Erythroblast (primary cell): ENCODE data around the gene LPIN3.

Source experiments
- DNase-seq, 2 experiments: peaks; one replicate each; lab custom pipeline; 2025; lab: John Stamatoyannopoulos, UW
- GATA1 ChIP-seq: IDR thresholded peaks from 2 replicates; pipeline ENCODE4 v1.6.1; 2011; ENCODE audit warnings: low read depth, mild to moderate bottlenecking, control low read depth, low read length, moderate library complexity
- POLR2A ChIP-seq: IDR thresholded peaks from 2 replicates; pipeline ENCODE4 v1.6.1; 2011; ENCODE audit warnings: mild to moderate bottlenecking, low read length

LPIN3 gene

GRCh38 chr20:41334443-41335421 lies 5.9 kb upstream of the LPIN3 start:
- no peak for TF ChIP-seq GATA1
- TF ChIP-seq POLR2A: no peak
- no peak for DNase-seq

- DNase-seq: peak in 1 of 2 experiments; percentile 30
- TF ChIP-seq POLR2A (no peak), GATA1 (no peak)
Measured at GRCh38 chr20:41335591-41335990, 5.0 kb upstream of the LPIN3 start.

- DNase-seq: no peak
- no peak for TF ChIP-seq POLR2A
- no peak for TF ChIP-seq GATA1
Measured at GRCh38 chr20:41336711-41337492, 3.7 kb upstream of the LPIN3 start.

GRCh38 chr20:41339957-41340326 lies 679 bp upstream of the LPIN3 start:
- TF ChIP-seq POLR2A (no peak), GATA1 (no peak)
- DNase-seq: peak; percentile 86 to 91

GRCh38 chr20:41342474-41343464 lies 2.1 kb downstream of the LPIN3 start:
- no peak for DNase-seq
- TF ChIP-seq POLR2A (no peak), GATA1 (no peak)

- DNase-seq: no peak
- TF ChIP-seq POLR2A: no peak
- TF ChIP-seq GATA1: no peak
Measured at GRCh38 chr20:41344477-41344876, 3.9 kb downstream of the LPIN3 start.

- no peak for TF ChIP-seq GATA1
- no peak for TF ChIP-seq POLR2A
- DNase-seq: no peak
Measured at GRCh38 chr20:41344938-41345728, 4.5 kb downstream of the LPIN3 start.

GRCh38 chr20:41345729-41346067 lies 5.1 kb downstream of the LPIN3 start:
- DNase-seq: no peak

GRCh38 chr20:41347523-41348429 lies 7.2 kb downstream of the LPIN3 start:
- TF ChIP-seq POLR2A: no peak
- no peak for TF ChIP-seq GATA1

More at GRCh38 chr20:41345729-41346067, 5.1 kb downstream of the LPIN3 start:
- TF ChIP-seq GATA1 (no peak), POLR2A (no peak)

GRCh38 chr20:41348430-41349172 lies 8.0 kb downstream of the LPIN3 start:
- no peak for DNase-seq
- TF ChIP-seq POLR2A (no peak), GATA1 (no peak)

More at GRCh38 chr20:41347523-41348429, 7.2 kb downstream of the LPIN3 start:
- no peak for DNase-seq

- no peak for DNase-seq
- no peak for TF ChIP-seq POLR2A
- TF ChIP-seq GATA1: no peak
Measured at GRCh38 chr20:41349266-41349665, 8.6 kb downstream of the LPIN3 start.
